WTC11 (cell line): ENCODE results near the gene TUBD1. TPM values are rescaled to one million over a fixed set of nuclear protein-coding genes. Genes with fewer than 3 reads are reported as not detected.

ENCODE experiments used
- ATAC-seq: fragments of 200-7000 bp; cut with Tn5 transposase; 2 replicates; pipeline ENCODE4 v1.10.0; 2021; ENCODE audit warnings: mild to moderate bottlenecking, moderate library complexity
- CTCF ChIA-PET: fragments of 300-600 bp; sonication (Branson Sonifier 250); formaldehyde crosslinking; loops from one replicate; lab custom pipeline; 2021; ENCODE audit warnings: antibody characterized with exemption; lab: Charles Lee
- POLR2A ChIA-PET: fragments of 350-600 bp; sonication (Branson Sonifier 250); formaldehyde crosslinking; loops from one replicate; lab custom pipeline; 2021; ENCODE audit warnings: antibody characterized with exemption; lab: Charles Lee
- DNase-seq: peaks from one replicate; pipeline ENCODE4 v3.0.0; 2021; ENCODE audit warnings: low spot score
- H3K27ac Mint-ChIP-seq: 2 replicates; pipeline ENCODE4 v1.8.0; 2021; ENCODE audit warnings: mixed read lengths
- H3K27me3 Mint-ChIP-seq: 2 replicates; pipeline ENCODE4 v1.8.0; 2021; ENCODE audit warnings: low read depth, mild to moderate bottlenecking, moderate library complexity, mixed read lengths
- H3K36me3 Mint-ChIP-seq: 2 replicates; pipeline ENCODE4 v1.8.0; 2021; ENCODE audit warnings: mixed read lengths
- H3K4me1 Mint-ChIP-seq: 2 replicates; pipeline ENCODE4 v1.8.0; 2022; ENCODE audit warnings: mixed read lengths
- H3K4me3 Mint-ChIP-seq: 2 replicates; pipeline ENCODE4 v1.8.0; 2021; ENCODE audit warnings: mild to moderate bottlenecking, moderate library complexity, mixed read lengths
- H3K9me3 Mint-ChIP-seq: 2 replicates; pipeline ENCODE4 v1.8.0; 2021; ENCODE audit warnings: mixed read lengths
- ATF2 ChIP-seq: sonication (generic); formaldehyde crosslinking; IDR thresholded peaks from 2 replicates; pipeline ENCODE4 v1.8.1; 2022; ENCODE audit warnings: low read depth, missing genetic modification reagents, borderline replicate concordance
- CBFB ChIP-seq: sonication (generic); formaldehyde crosslinking; IDR thresholded peaks from 2 replicates; pipeline ENCODE4 v1.8.1; 2022; ENCODE audit warnings: mild to moderate bottlenecking, low read depth, missing genetic modification reagents
- CREM ChIP-seq: sonication (generic); formaldehyde crosslinking; IDR thresholded peaks from 2 replicates; pipeline ENCODE4 v1.8.1; 2022; ENCODE audit warnings: mild to moderate bottlenecking, missing genetic modification reagents, moderate library complexity
- E2F1 ChIP-seq: sonication (generic); formaldehyde crosslinking; IDR thresholded peaks from 2 replicates; pipeline ENCODE4 v1.8.0; 2022; ENCODE audit warnings: mild to moderate bottlenecking, missing genetic modification reagents
- GRHL2 ChIP-seq: fragments of 250-450 bp; sonication (Bioruptor Pico); IDR thresholded peaks from 2 replicates; pipeline ENCODE4 v1.8.0; 2022; ENCODE audit warnings: mild to moderate bottlenecking, moderate library complexity; ENCODE audit not compliant: insufficient replicate concordance, severe bottlenecking
- GTF2I ChIP-seq: fragments of 250-450 bp; sonication (Bioruptor Pico); conservative IDR thresholded peaks from 2 replicates; pipeline ENCODE4 v1.4.0; 2021; ENCODE audit warnings: mild to moderate bottlenecking
- IRF2 ChIP-seq: sonication (generic); formaldehyde crosslinking; IDR thresholded peaks from 2 replicates; pipeline ENCODE4 v1.8.0; 2022; ENCODE audit warnings: low read depth, missing genetic modification reagents, borderline replicate concordance
- MYBL2 ChIP-seq: sonication (generic); formaldehyde crosslinking; IDR thresholded peaks from 2 replicates; pipeline ENCODE4 v1.8.1; 2023; ENCODE audit warnings: mild to moderate bottlenecking, moderate library complexity, missing genetic modification reagents
- RELA ChIP-seq: sonication (generic); formaldehyde crosslinking; IDR thresholded peaks from 2 replicates; pipeline ENCODE4 v1.8.1; 2022; ENCODE audit warnings: missing genetic modification reagents, mild to moderate bottlenecking, borderline replicate concordance
- ZBTB21 ChIP-seq: sonication (generic); formaldehyde crosslinking; IDR thresholded peaks from 2 replicates; pipeline ENCODE4 v1.8.1; 2023; ENCODE audit warnings: mild to moderate bottlenecking, missing genetic modification reagents, borderline replicate concordance
- ZNF121 ChIP-seq: sonication (generic); formaldehyde crosslinking; IDR thresholded peaks from 2 replicates; pipeline ENCODE4 v1.8.0; 2023; ENCODE audit warnings: missing genetic modification reagents
- ZNF317 ChIP-seq: sonication (generic); formaldehyde crosslinking; IDR thresholded peaks from 2 replicates; pipeline ENCODE4 v1.8.1; 2023; ENCODE audit warnings: low read depth, mild to moderate bottlenecking, moderate library complexity, missing genetic modification reagents, borderline replicate concordance
- ZNF425 ChIP-seq: fragments of 250-450 bp; sonication (Bioruptor Pico); conservative IDR thresholded peaks from 2 replicates; pipeline ENCODE4 v1.9.0; 2021; ENCODE audit warnings: mild to moderate bottlenecking
- total RNA-seq: library from RNA; stranded (reverse); gene quantifications from 3 replicates; pipeline ENCODE4 v1.2.3, GENCODE V29; 2021
- TF ChIP-seq, protein P1 (sequence below): sonication (generic); formaldehyde crosslinking; IDR thresholded peaks from 2 replicates; pipeline ENCODE4 v1.8.0; 2023; ENCODE audit warnings: missing genetic modification reagents, mild to moderate bottlenecking, borderline replicate concordance
- TF ChIP-seq, protein P2 (sequence below): sonication (generic); formaldehyde crosslinking; conservative IDR thresholded peaks from 2 replicates; pipeline ENCODE4 v1.8.1; 2023; ENCODE audit warnings: mild to moderate bottlenecking, low read depth, missing genetic modification reagents, moderate library complexity
- TF ChIP-seq, protein P3 (sequence below): fragments of 250-450 bp; sonication (Bioruptor Pico); IDR thresholded peaks from 2 replicates; pipeline ENCODE4 v1.8.0; 2021; ENCODE audit warnings: mild to moderate bottlenecking
- TF ChIP-seq, protein P4 (sequence below): fragments of 250-450 bp; sonication (Bioruptor Pico); IDR thresholded peaks from 2 replicates; pipeline ENCODE4 v1.9.0; 2021; ENCODE audit warnings: mild to moderate bottlenecking, borderline replicate concordance
- TF ChIP-seq, protein P5 (sequence below): fragments of 250-450 bp; sonication (Bioruptor Pico); IDR thresholded peaks from 2 replicates; pipeline ENCODE4 v1.9.0; 2021; ENCODE audit warnings: mild to moderate bottlenecking

Gene TUBD1
- total RNA-seq, 1 experiment from 2014 or later: 12.0 TPM

DNA sequence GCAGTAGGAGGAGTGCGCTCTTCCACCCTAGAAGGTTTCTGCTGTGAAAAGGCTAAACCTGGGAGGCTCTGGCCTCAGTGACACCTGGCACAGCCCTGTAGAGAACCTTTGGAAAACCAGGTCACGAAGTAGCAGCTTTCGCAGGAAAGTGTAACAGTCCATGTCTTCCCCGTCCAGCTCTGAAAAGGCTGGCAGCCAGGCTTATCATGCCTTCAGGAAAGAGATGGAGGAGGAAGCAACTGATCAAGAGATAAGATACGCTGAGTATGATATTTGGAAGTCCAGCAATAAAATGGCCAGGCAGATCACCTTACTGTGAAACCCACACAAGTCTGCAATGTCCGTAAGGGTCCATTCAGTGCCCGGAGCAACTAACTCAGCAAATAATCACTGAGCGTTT is 22.3 kb downstream of the TUBD1 start (continued):
- TF ChIP-seq, protein P1, sequence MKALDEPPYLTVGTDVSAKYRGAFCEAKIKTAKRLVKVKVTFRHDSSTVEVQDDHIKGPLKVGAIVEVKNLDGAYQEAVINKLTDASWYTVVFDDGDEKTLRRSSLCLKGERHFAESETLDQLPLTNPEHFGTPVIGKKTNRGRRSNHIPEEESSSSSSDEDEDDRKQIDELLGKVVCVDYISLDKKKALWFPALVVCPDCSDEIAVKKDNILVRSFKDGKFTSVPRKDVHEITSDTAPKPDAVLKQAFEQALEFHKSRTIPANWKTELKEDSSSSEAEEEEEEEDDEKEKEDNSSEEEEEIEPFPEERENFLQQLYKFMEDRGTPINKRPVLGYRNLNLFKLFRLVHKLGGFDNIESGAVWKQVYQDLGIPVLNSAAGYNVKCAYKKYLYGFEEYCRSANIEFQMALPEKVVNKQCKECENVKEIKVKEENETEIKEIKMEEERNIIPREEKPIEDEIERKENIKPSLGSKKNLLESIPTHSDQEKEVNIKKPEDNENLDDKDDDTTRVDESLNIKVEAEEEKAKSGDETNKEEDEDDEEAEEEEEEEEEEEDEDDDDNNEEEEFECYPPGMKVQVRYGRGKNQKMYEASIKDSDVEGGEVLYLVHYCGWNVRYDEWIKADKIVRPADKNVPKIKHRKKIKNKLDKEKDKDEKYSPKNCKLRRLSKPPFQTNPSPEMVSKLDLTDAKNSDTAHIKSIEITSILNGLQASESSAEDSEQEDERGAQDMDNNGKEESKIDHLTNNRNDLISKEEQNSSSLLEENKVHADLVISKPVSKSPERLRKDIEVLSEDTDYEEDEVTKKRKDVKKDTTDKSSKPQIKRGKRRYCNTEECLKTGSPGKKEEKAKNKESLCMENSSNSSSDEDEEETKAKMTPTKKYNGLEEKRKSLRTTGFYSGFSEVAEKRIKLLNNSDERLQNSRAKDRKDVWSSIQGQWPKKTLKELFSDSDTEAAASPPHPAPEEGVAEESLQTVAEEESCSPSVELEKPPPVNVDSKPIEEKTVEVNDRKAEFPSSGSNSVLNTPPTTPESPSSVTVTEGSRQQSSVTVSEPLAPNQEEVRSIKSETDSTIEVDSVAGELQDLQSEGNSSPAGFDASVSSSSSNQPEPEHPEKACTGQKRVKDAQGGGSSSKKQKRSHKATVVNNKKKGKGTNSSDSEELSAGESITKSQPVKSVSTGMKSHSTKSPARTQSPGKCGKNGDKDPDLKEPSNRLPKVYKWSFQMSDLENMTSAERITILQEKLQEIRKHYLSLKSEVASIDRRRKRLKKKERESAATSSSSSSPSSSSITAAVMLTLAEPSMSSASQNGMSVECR (CRISPR knock-in tag): no peak
- TF ChIP-seq ZNF425 (CRISPR knock-in tag) (no peak), CREM (CRISPR knock-in tag) (no peak), CBFB (CRISPR knock-in tag) (no peak), GRHL2 (CRISPR knock-in tag) (no peak), ZBTB21 (no peak), ZNF121 (CRISPR knock-in tag) (no peak), E2F1 (CRISPR knock-in tag) (no peak)
- TF ChIP-seq, protein P2, sequence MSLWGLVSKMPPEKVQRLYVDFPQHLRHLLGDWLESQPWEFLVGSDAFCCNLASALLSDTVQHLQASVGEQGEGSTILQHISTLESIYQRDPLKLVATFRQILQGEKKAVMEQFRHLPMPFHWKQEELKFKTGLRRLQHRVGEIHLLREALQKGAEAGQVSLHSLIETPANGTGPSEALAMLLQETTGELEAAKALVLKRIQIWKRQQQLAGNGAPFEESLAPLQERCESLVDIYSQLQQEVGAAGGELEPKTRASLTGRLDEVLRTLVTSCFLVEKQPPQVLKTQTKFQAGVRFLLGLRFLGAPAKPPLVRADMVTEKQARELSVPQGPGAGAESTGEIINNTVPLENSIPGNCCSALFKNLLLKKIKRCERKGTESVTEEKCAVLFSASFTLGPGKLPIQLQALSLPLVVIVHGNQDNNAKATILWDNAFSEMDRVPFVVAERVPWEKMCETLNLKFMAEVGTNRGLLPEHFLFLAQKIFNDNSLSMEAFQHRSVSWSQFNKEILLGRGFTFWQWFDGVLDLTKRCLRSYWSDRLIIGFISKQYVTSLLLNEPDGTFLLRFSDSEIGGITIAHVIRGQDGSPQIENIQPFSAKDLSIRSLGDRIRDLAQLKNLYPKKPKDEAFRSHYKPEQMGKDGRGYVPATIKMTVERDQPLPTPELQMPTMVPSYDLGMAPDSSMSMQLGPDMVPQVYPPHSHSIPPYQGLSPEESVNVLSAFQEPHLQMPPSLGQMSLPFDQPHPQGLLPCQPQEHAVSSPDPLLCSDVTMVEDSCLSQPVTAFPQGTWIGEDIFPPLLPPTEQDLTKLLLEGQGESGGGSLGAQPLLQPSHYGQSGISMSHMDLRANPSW (CRISPR knock-in tag): no peak
- TF ChIP-seq, all 79 proteins: peak for 0

GRCh38 chr17:59869941-59870218 is 22.9 kb downstream of the TUBD1 start:
- ChIA-PET CTCF (interaction anchor here (0.8 to 2.7 kb wide), 9 partner anchors 9 to 167 kb away, joined by 3 to 13 read pairs (median 4); no protein-coding TSS in a partner anchor), POLR2A (no interaction called here)
- no peak overlapping the region for H3K27ac Mint-ChIP-seq
- H3K9me3 Mint-ChIP-seq: no peaks in the 10 kb centered on the region
- peaks cover 7% of the 10 kb centered on the region for H3K36me3 Mint-ChIP-seq
- DNase-seq (no peak), ATAC-seq (no peak)
- H3K27me3 Mint-ChIP-seq: no peaks in the 10 kb centered on the region
- H3K4me3 Mint-ChIP-seq: no peak overlapping the region
- no peaks in the 10 kb centered on the region for H3K4me1 Mint-ChIP-seq
- TF ChIP-seq ZNF317 (CRISPR knock-in tag) (no peak), MYBL2 (CRISPR knock-in tag) (no peak), ATF2 (no peak), RELA (CRISPR knock-in tag) (no peak), GTF2I (no peak), IRF2 (CRISPR knock-in tag) (no peak)
- TF ChIP-seq, protein P3, sequence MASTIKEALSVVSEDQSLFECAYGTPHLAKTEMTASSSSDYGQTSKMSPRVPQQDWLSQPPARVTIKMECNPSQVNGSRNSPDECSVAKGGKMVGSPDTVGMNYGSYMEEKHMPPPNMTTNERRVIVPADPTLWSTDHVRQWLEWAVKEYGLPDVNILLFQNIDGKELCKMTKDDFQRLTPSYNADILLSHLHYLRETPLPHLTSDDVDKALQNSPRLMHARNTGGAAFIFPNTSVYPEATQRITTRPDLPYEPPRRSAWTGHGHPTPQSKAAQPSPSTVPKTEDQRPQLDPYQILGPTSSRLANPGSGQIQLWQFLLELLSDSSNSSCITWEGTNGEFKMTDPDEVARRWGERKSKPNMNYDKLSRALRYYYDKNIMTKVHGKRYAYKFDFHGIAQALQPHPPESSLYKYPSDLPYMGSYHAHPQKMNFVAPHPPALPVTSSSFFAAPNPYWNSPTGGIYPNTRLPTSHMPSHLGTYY (CRISPR knock-in tag): no peak
- TF ChIP-seq, protein P4, sequence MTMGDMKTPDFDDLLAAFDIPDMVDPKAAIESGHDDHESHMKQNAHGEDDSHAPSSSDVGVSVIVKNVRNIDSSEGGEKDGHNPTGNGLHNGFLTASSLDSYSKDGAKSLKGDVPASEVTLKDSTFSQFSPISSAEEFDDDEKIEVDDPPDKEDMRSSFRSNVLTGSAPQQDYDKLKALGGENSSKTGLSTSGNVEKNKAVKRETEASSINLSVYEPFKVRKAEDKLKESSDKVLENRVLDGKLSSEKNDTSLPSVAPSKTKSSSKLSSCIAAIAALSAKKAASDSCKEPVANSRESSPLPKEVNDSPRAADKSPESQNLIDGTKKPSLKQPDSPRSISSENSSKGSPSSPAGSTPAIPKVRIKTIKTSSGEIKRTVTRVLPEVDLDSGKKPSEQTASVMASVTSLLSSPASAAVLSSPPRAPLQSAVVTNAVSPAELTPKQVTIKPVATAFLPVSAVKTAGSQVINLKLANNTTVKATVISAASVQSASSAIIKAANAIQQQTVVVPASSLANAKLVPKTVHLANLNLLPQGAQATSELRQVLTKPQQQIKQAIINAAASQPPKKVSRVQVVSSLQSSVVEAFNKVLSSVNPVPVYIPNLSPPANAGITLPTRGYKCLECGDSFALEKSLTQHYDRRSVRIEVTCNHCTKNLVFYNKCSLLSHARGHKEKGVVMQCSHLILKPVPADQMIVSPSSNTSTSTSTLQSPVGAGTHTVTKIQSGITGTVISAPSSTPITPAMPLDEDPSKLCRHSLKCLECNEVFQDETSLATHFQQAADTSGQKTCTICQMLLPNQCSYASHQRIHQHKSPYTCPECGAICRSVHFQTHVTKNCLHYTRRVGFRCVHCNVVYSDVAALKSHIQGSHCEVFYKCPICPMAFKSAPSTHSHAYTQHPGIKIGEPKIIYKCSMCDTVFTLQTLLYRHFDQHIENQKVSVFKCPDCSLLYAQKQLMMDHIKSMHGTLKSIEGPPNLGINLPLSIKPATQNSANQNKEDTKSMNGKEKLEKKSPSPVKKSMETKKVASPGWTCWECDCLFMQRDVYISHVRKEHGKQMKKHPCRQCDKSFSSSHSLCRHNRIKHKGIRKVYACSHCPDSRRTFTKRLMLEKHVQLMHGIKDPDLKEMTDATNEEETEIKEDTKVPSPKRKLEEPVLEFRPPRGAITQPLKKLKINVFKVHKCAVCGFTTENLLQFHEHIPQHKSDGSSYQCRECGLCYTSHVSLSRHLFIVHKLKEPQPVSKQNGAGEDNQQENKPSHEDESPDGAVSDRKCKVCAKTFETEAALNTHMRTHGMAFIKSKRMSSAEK (CRISPR knock-in tag): no peak
- TF ChIP-seq, protein P5, sequence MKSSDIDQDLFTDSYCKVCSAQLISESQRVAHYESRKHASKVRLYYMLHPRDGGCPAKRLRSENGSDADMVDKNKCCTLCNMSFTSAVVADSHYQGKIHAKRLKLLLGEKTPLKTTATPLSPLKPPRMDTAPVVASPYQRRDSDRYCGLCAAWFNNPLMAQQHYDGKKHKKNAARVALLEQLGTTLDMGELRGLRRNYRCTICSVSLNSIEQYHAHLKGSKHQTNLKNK (CRISPR knock-in tag): no peak
